Vagina (tissue), 2 donors: ENCODE data around the gene CDON. TPM values are rescaled to one million over a fixed set of nuclear protein-coding genes. Genes with fewer than 3 reads are reported as not detected.

Source experiments
- DNase-seq, 2 donors: peaks; one replicate each; pipeline ENCODE4 v3.0.0-alpha.2; 2017; ENCODE audit errors: extremely low spot score in 2 of 2
- H3K27ac ChIP-seq: fragments of 200-600 bp; sonication (generic); one replicate; pipeline ENCODE4 v1.5.1; 2019
- H3K27me3 ChIP-seq: fragments of 200-600 bp; sonication (generic); one replicate; pipeline ENCODE4 v1.5.1; 2019
- H3K36me3 ChIP-seq, 2 donors: fragments of 200-600 bp; sonication (generic); one replicate each; pipeline ENCODE4 v1.5.1; 2017 to 2019
- H3K4me1 ChIP-seq: fragments of 200-600 bp; sonication (generic); one replicate; pipeline ENCODE4 v1.5.1; 2019
- H3K4me3 ChIP-seq, 2 donors: fragments of 200-600 bp; sonication (generic); 1 replicate in 1 of 2; 2 replicates in 1 of 2; pipeline ENCODE4 v1.5.1; 2016 to 2019
- H3K9me3 ChIP-seq: fragments of 200-600 bp; sonication (generic); one replicate; pipeline ENCODE4 v1.5.1; 2019
- POLR2A ChIP-seq, 2 donors: fragments of 450-650 bp; IDR thresholded peaks; one replicate each; pipeline ENCODE4 v1.6.1; 2017; ENCODE audit warnings: antibody characterized with exemption in 2 of 2, mild to moderate bottlenecking in 2 of 2, moderate library complexity in 2 of 2
- POLR2AphosphoS5 ChIP-seq, 2 donors: sonication (generic); formaldehyde crosslinking; IDR thresholded peaks; one replicate each; pipeline ENCODE4 v1.9.0; 2017; ENCODE audit warnings: antibody characterized with exemption in 2 of 2, mild to moderate bottlenecking in 2 of 2, low read depth in 1 of 2; ENCODE audit not compliant: insufficient read depth in 1 of 2
- intact Hi-C: fragments of 100-400 bp; cut with DNase I; formaldehyde crosslinking; loops from one replicate; pipeline ENCODE4 v1.15.1; 2023
- total RNA-seq: library from RNA; depleted of rRNA; stranded (reverse); fragments of >200 nt; gene quantifications from one replicate; pipeline ENCODE4 v1.2.3, GENCODE V29; 2016
- TF ChIP-seq, protein P1 (sequence below), 3 experiments: fragments of 450-650 bp in 2 of 3; fragments of 200-600 bp in 1 of 3; sonication (generic) in 1 of 3; IDR thresholded peaks; one replicate each; pipeline ENCODE4 v1.5.1; 2017 to 2019; ENCODE audit warnings: antibody characterized with exemption in 3 of 3, mild to moderate bottlenecking in 2 of 3, moderate library complexity in 2 of 3

CDON gene
- total RNA-seq, 1 donor from 2014 or later, result 9.8 TPM

DNA sequence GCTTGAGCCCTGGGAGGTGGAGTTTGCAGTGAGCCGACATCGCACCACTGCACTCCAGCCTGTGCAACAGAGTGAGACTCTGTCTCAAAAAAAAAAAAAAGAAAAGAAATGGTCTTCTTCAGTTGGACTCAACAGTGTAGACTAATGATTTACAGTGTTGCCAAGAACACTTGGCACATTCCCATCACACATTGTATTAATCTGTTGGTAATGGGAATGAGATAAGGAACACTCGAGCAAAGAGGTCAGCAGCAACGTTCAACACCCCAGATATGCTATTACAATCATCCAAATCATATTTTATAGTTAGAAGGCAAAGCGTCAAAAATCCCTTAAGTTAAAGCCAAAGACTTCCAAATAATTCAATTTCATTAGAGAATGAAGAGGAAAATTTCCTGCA lies 14.5 kb downstream of the CDON start:
- Histone ChIP-seq H3K27ac (no peak overlapping the region), H3K27me3 (no peaks in the 10 kb centered on the region), H3K36me3 (no peaks in the 10 kb centered on the region), H3K4me1 (peaks cover 4% of the 10 kb centered on the region), H3K9me3 (no peaks in the 10 kb centered on the region), H3K4me3 (no peak overlapping the region)
- DNase-seq, result no peak
- intact Hi-C loops, result no loop called here
- TF ChIP-seq, protein P1, sequence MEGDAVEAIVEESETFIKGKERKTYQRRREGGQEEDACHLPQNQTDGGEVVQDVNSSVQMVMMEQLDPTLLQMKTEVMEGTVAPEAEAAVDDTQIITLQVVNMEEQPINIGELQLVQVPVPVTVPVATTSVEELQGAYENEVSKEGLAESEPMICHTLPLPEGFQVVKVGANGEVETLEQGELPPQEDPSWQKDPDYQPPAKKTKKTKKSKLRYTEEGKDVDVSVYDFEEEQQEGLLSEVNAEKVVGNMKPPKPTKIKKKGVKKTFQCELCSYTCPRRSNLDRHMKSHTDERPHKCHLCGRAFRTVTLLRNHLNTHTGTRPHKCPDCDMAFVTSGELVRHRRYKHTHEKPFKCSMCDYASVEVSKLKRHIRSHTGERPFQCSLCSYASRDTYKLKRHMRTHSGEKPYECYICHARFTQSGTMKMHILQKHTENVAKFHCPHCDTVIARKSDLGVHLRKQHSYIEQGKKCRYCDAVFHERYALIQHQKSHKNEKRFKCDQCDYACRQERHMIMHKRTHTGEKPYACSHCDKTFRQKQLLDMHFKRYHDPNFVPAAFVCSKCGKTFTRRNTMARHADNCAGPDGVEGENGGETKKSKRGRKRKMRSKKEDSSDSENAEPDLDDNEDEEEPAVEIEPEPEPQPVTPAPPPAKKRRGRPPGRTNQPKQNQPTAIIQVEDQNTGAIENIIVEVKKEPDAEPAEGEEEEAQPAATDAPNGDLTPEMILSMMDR (IDR thresholded peaks at IDR 0.05), result no peak
- TF ChIP-seq POLR2AphosphoS5 (IDR thresholded peaks at IDR 0.05; ENCODE audit: insufficient read depth in 1 of 2, low read depth in 1 of 2) (no peak), POLR2A (IDR thresholded peaks at IDR 0.05) (no peak)

DNA sequence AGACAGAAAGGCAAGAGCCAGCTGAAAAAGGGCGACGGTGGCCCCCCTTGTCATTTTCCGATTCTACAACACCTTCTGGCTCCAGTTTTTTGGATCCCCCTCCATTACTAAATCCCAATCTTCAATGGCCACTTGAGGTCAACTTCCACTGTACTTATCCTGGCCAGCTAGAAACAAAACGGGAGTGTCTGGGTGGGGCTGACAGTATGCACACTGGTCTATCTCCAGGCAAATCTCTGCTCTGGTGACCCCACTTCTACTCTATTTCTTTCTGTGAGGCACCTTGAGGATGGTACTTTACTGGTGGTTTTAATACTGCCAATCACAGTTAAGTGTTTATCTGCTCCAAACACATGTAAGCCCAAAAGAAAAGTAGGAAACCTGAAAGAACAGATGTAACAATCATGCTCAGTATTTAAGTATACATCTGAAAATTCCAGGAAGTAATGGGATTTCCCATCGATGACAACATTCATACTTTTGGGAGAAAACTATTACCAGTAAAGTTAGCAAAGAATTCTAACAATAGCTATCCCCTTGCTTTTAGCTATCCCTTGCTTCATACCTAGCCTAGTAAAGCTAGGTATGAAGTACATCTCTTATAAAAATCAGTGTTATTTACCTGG lies 16.0 kb downstream of the CDON start:
- intact Hi-C loops, result no loop called here
- Histone ChIP-seq H3K27me3 (no peaks in the 10 kb centered on the region), H3K9me3 (no peaks in the 10 kb centered on the region), H3K4me3 (no peak overlapping the region), H3K4me1 (no peaks in the 10 kb centered on the region), H3K36me3 (no peaks in the 10 kb centered on the region), H3K27ac (no peak overlapping the region)
- no peak for DNase-seq
- no peak for TF ChIP-seq POLR2A (IDR thresholded peaks at IDR 0.05)

DNA sequence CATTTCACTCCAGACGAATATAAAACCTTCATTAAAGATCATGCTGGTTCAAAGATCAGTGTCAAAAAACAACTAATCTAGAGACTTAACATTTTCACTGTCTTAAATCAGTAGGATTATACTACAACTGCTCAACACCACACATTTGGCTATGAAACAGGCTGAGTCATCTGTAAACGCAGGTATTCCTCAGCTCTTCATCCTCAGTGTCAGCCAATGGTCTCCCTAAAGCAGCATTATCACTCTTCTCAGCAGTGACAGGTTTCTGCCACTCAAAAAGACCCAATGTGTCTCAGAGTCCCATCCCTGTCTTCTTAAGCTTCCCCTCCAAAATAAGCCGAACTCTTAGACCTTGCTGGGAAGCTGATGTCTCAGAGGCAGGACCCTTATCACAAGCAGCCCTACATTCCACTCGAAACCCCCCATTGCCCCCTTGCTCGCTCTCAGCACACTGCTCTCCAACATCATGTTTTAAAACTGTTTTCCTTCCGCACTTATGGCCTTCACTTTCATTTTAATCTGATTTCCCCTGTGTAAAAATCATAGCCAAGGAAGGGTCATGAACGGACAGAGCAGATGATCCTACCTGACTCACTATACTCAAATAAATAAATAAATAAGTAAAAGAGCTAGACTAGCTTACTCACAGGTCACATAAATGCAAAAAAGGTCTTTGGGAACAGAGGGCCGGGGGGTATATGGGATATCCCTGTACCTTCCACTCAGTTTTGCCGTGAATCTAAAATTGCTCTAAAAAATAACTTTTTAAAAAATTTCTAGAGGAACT lies 23.0 kb downstream of the CDON start:
- H3K27ac ChIP-seq, result no peak overlapping the region
- TF ChIP-seq POLR2AphosphoS5 (IDR thresholded peaks at IDR 0.05; ENCODE audit: insufficient read depth in 1 of 2, low read depth in 1 of 2), result no peak
- TF ChIP-seq, protein P1 (IDR thresholded peaks at IDR 0.05), result no peak
- no peak for TF ChIP-seq POLR2A (IDR thresholded peaks at IDR 0.05)
- no peaks in the 10 kb centered on the region for H3K27me3 ChIP-seq
- no peaks in the 10 kb centered on the region for H3K4me1 ChIP-seq
- no peaks in the 10 kb centered on the region for H3K9me3 ChIP-seq
- DNase-seq, result no peak
- intact Hi-C loops, result no loop called here
- no peaks in the 10 kb centered on the region for H3K36me3 ChIP-seq
- H3K4me3 ChIP-seq, result no peak overlapping the region

DNA sequence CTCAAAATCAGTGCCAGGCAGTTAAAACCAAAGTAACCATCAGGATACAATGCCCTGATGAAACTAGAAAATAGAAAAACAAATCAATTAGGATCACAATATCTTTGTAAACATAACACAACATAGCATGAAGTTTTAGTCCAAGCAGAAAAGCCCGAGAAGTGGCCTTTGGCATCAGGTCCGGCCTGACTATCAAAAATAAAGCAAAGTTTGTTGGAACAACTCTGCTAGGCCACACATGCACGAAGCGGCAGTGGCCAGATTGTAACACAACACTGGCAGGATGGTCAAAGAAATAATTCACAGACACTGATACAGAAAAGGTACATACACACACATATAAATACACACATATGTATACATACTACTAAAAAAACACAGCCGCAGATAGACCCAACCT lies 26.9 kb downstream of the CDON start:
- no peak overlapping the region for H3K27ac ChIP-seq
- no peaks in the 10 kb centered on the region for H3K4me1 ChIP-seq

DNA sequence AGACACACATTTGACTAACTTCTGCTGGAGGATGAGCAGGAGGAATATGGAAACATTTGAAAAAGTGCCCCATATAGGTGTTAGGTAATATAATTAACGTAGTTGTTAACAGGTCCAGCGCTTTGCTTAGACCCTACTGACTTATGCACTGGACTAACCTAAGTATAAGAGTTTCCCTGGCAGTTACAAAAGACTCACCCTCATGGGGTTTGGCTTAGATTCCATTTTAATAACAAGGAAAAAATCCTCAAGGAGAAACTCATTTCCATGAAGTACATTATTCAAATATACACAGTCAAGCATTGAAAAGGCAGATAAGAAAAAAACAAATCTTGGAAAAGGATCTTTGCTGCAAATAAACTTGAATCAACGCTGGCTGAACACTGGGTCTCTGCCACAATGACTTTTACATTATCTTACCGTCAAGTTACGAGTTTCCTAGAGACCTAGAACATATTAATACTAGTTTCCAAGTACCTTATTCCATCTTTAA lies 27.7 kb downstream of the CDON start:
- no peak overlapping the region for H3K4me3 ChIP-seq
- H3K36me3 ChIP-seq, result no peaks in the 10 kb centered on the region
- H3K4me1 ChIP-seq, result peaks cover 6% of the 10 kb centered on the region
- intact Hi-C loops, result no loop called here
- TF ChIP-seq, protein P1 (IDR thresholded peaks at IDR 0.05), result no peak
- TF ChIP-seq POLR2AphosphoS5 (IDR thresholded peaks at IDR 0.05; ENCODE audit: insufficient read depth in 1 of 2, low read depth in 1 of 2) (no peak), POLR2A (IDR thresholded peaks at IDR 0.05) (no peak)
- no peaks in the 10 kb centered on the region for H3K27me3 ChIP-seq
- no peak overlapping the region for H3K27ac ChIP-seq
- DNase-seq, result no peak
- H3K9me3 ChIP-seq, result no peaks in the 10 kb centered on the region

More for the DNA sequence above, 26.9 kb downstream of the CDON start:
- H3K9me3 ChIP-seq, result no peaks in the 10 kb centered on the region
- intact Hi-C loops, result no loop called here
- no peak overlapping the region for H3K4me3 ChIP-seq
- TF ChIP-seq POLR2A (IDR thresholded peaks at IDR 0.05), result no peak
- TF ChIP-seq POLR2AphosphoS5 (IDR thresholded peaks at IDR 0.05; ENCODE audit: insufficient read depth in 1 of 2, low read depth in 1 of 2), result no peak
- TF ChIP-seq, protein P1 (IDR thresholded peaks at IDR 0.05), result no peak
- no peaks in the 10 kb centered on the region for H3K36me3 ChIP-seq
- no peak for DNase-seq
- no peaks in the 10 kb centered on the region for H3K27me3 ChIP-seq
